ENCODE data around the gene ERC2.

The ERC2 gene

GRCh38 chr3:56494679-56495322 is 26.5 kb upstream of the ERC2 start (continued):
- TF ChIP-seq PATZ1 (CRISPR knock-in tag; IDR thresholded peaks at IDR 0.05; ENCODE audit: borderline replicate concordance) (no peak), ZC3H10 (CRISPR knock-in tag; IDR thresholded peaks at IDR 0.05) (peak; percentile 50; the same call in 1 of the 2 replicates), PPARA (CRISPR knock-in tag; IDR thresholded peaks at IDR 0.05; ENCODE audit: borderline replicate concordance) (peak; percentile 65; the same call in 1 of the 2 replicates), ZFP30 (CRISPR knock-in tag; IDR thresholded peaks at IDR 0.05) (0 out of 2 replicates have a peak, but pooled peaks have one; percentile 15)

GRCh38 chr3:56491566-56491965 is 23.3 kb upstream of the ERC2 start:
- ATAC-seq, result no peak
- TF ChIP-seq ZC3H10 (CRISPR knock-in tag; IDR thresholded peaks at IDR 0.05) (no peak), CSDC2 (CRISPR knock-in tag; IDR thresholded peaks at IDR 0.05) (no peak), ZNF565 (CRISPR knock-in tag; conservative IDR thresholded peaks at IDR 0.05; ENCODE audit: low read depth) (no peak), ZNF70 (CRISPR knock-in tag; IDR thresholded peaks at IDR 0.05) (no peak), ISL1 (CRISPR knock-in tag; IDR thresholded peaks at IDR 0.05) (no peak), TOX (CRISPR knock-in tag; IDR thresholded peaks at IDR 0.05; ENCODE audit: borderline replicate concordance) (no peak), SNAI2 (CRISPR knock-in tag; IDR thresholded peaks at IDR 0.05) (no peak), ZFP3 (CRISPR knock-in tag; IDR thresholded peaks at IDR 0.05) (no peak), TCF4 (CRISPR knock-in tag; IDR thresholded peaks at IDR 0.05; ENCODE audit: borderline replicate concordance) (no peak), PATZ1 (CRISPR knock-in tag; IDR thresholded peaks at IDR 0.05; ENCODE audit: borderline replicate concordance) (no peak), RARB (CRISPR knock-in tag; IDR thresholded peaks at IDR 0.05) (no peak), TSHZ2 (CRISPR knock-in tag; IDR thresholded peaks at IDR 0.05) (no peak), PPARA (CRISPR knock-in tag; IDR thresholded peaks at IDR 0.05; ENCODE audit: borderline replicate concordance) (no peak)

- ATAC-seq, result no peak
- no peak for TF ChIP-seq ZNF565 (CRISPR knock-in tag; conservative IDR thresholded peaks at IDR 0.05; ENCODE audit: low read depth)
These were observed 20.7 kb upstream of the ERC2 start for GRCh38 chr3:56488812-56489600.

- no peak for ATAC-seq
- no peak for TF ChIP-seq PPARA (CRISPR knock-in tag; IDR thresholded peaks at IDR 0.05; ENCODE audit: borderline replicate concordance)
- TF ChIP-seq ISL1 (CRISPR knock-in tag; IDR thresholded peaks at IDR 0.05), result no peak
- no peak for TF ChIP-seq RARB (CRISPR knock-in tag; IDR thresholded peaks at IDR 0.05)
- TF ChIP-seq TOX (CRISPR knock-in tag; IDR thresholded peaks at IDR 0.05; ENCODE audit: borderline replicate concordance), result no peak
- no peak for TF ChIP-seq GLIS3 (CRISPR knock-in tag; IDR thresholded peaks at IDR 0.05)
- no peak for TF ChIP-seq CSDC2 (CRISPR knock-in tag; IDR thresholded peaks at IDR 0.05)
- no peak for TF ChIP-seq BACH2 (CRISPR knock-in tag; IDR thresholded peaks at IDR 0.05; ENCODE audit: borderline replicate concordance)
- TF ChIP-seq TSHZ2 (CRISPR knock-in tag; IDR thresholded peaks at IDR 0.05), result no peak
- TF ChIP-seq OSR1 (CRISPR knock-in tag; IDR thresholded peaks at IDR 0.05), result no peak
- TF ChIP-seq TCF4 (CRISPR knock-in tag; IDR thresholded peaks at IDR 0.05; ENCODE audit: borderline replicate concordance), result no peak
- no peak for TF ChIP-seq ESRRG (CRISPR knock-in tag; IDR thresholded peaks at IDR 0.05)
- no peak for TF ChIP-seq SNAI2 (CRISPR knock-in tag; IDR thresholded peaks at IDR 0.05)
- no peak for TF ChIP-seq ZNF8 (CRISPR knock-in tag; IDR thresholded peaks at IDR 0.05)
- no peak for TF ChIP-seq ZC3H10 (CRISPR knock-in tag; IDR thresholded peaks at IDR 0.05)
- TF ChIP-seq PATZ1 (CRISPR knock-in tag; IDR thresholded peaks at IDR 0.05; ENCODE audit: borderline replicate concordance), result no peak
These were observed 16.3 kb upstream of the ERC2 start for GRCh38 chr3:56484525-56485032.

All from SK-N-SH treated with all-trans-retinoic acid at 6 μM for 48 hours (cell line).